Naive thymus-derived CD4-positive, alpha-beta T cell (primary cell): ENCODE results near the gene ANKS3. TPM values are rescaled to one million over a fixed set of nuclear protein-coding genes. Genes with fewer than 3 reads are reported as not detected.

Experiments used
- ATAC-seq: fragments of 150-1000 bp; cut with Tn5 transposase; 2 replicates; pipeline ENCODE4 v1.10.0; 2021; ENCODE audit warnings: mild to moderate bottlenecking, moderate library complexity
- CTCF ChIA-PET: fragments of 350-600 bp; sonication (Branson Sonifier 250); formaldehyde crosslinking; loops from one replicate; lab custom pipeline; 2021; ENCODE audit warnings: antibody characterized with exemption; lab: Charles Lee
- POLR2A ChIA-PET: fragments of 350-600 bp; sonication (Branson Sonifier 250); formaldehyde crosslinking; loops from one replicate; lab custom pipeline; 2021; ENCODE audit warnings: antibody characterized with exemption, inconsistent platforms; lab: Charles Lee
- DNase-seq, 9 donors: peaks; one replicate each; pipeline versions ENCODE4 v3.0.0 to v3.0.0-alpha.2; 2020 to 2022; ENCODE audit warnings: mixed read lengths in 1 of 9
- H3K27ac ChIP-seq: one replicate; pipeline ENCODE4 v1.7.0; 2013; ENCODE audit warnings: mild to moderate bottlenecking, low read depth, low read length, moderate library complexity
- H3K27me3 ChIP-seq, 2 donors: one replicate each; pipeline ENCODE4 v1.7.0; 2013; ENCODE audit warnings: low read length in 2 of 2, mild to moderate bottlenecking in 2 of 2, moderate library complexity in 2 of 2; ENCODE audit not compliant: control insufficient read depth in 2 of 2, insufficient read depth in 2 of 2
- H3K36me3 ChIP-seq, 3 experiments: 1 replicate in 2 of 3; 2 replicates in 1 of 3; pipeline ENCODE4 v1.7.0; 2013; ENCODE audit warnings: low read length in 3 of 3, mild to moderate bottlenecking in 3 of 3, moderate library complexity in 1 of 3; ENCODE audit not compliant: insufficient read depth in 3 of 3, control insufficient read depth in 2 of 3
- H3K4me1 ChIP-seq, 2 donors: one replicate each; pipeline ENCODE4 v1.7.0; 2013; ENCODE audit warnings: low read length in 2 of 2, mild to moderate bottlenecking in 2 of 2, moderate library complexity in 1 of 2; ENCODE audit not compliant: control insufficient read depth in 2 of 2, insufficient read depth in 2 of 2
- H3K4me3 ChIP-seq: 2 replicates; pipeline ENCODE4 v1.7.0; 2013; ENCODE audit warnings: mild to moderate bottlenecking, low read length
- H3K9me3 ChIP-seq, 3 experiments: 1 replicate in 2 of 3; 2 replicates in 1 of 3; pipeline ENCODE4 v1.7.0; 2013; ENCODE audit warnings: low read length in 3 of 3; ENCODE audit not compliant: control insufficient read depth in 2 of 3
- H3K27ac Mint-ChIP-seq, 9 donors: one replicate each; pipeline ENCODE4 v1.8.0; 2020 to 2022; ENCODE audit warnings: mixed read lengths in 9 of 9, mild to moderate bottlenecking in 8 of 9, moderate library complexity in 5 of 9, inconsistent platforms in 2 of 9
- H3K27me3 Mint-ChIP-seq, 5 donors: one replicate each; pipeline ENCODE4 v1.8.0; 2021 to 2022; ENCODE audit warnings: mixed read lengths in 5 of 5, mild to moderate bottlenecking in 1 of 5
- H3K36me3 Mint-ChIP-seq, 5 donors: one replicate each; pipeline ENCODE4 v1.8.0; 2020 to 2022; ENCODE audit warnings: mixed read lengths in 5 of 5, mild to moderate bottlenecking in 3 of 5, inconsistent platforms in 1 of 5
- H3K4me1 Mint-ChIP-seq, 7 donors: one replicate each; pipeline ENCODE4 v1.8.0; 2020 to 2022; ENCODE audit warnings: mixed read lengths in 7 of 7, mild to moderate bottlenecking in 3 of 7, inconsistent platforms in 1 of 7
- H3K4me3 Mint-ChIP-seq, 10 donors: one replicate each; pipeline ENCODE4 v1.8.0; 2020 to 2022; ENCODE audit warnings: mild to moderate bottlenecking in 10 of 10, mixed read lengths in 10 of 10, moderate library complexity in 6 of 10, inconsistent platforms in 2 of 10
- H3K9me3 Mint-ChIP-seq, 11 donors: one replicate each; pipeline ENCODE4 v1.8.0; 2020 to 2022; ENCODE audit warnings: mixed read lengths in 11 of 11, mild to moderate bottlenecking in 4 of 11, inconsistent platforms in 1 of 11, moderate library complexity in 1 of 11
- intact Hi-C, 2 donors: fragments of 100-400 bp; cut with micrococcal nuclease; formaldehyde crosslinking; loops; one replicate each; pipeline ENCODE4 v1.15.1; 2023
- polyA plus RNA-seq, 2 donors: library from polyadenylated mRNA; unstranded; fragments of 300-500 nt; fragmentation: Illumina TruSeq; gene quantifications; one replicate each; pipeline ENCODE4 v1.2.3, GENCODE V29; 2021
- total RNA-seq, 6 experiments: library from RNA in 5 of 6; stranded (reverse) in 5 of 6; gene quantifications; 1 replicate in 5 of 6; 2 replicates in 1 of 6; pipeline ENCODE4 v1.2.3 and lab custom pipeline; 2021 to 2026

The ANKS3 gene
- total and polyA plus RNA-seq, 7 experiments from 2014 or later = 4.1 to 32.7 (median 21.5) TPM

GRCh38 chr16:4755687-4756086 is 21.6 kb upstream of the ANKS3 start:
- Histone ChIP-seq H3K27ac (no peak overlapping the region), H3K9me3 (no peaks in the 10 kb centered on the region), H3K4me3 (no peak overlapping the region), H3K4me1 (no peaks in the 10 kb centered on the region), H3K27me3 (no peaks in the 10 kb centered on the region), H3K36me3 (peaks cover 0 to 89% (median 13%) of the 10 kb centered on the region in 3 experiments)
- POLR2A ChIA-PET = interaction anchor here (1.1 kb wide), 1 partner anchor 13 kb away, joined by 3 read pairs; no protein-coding TSS in a partner anchor
- Mint-ChIP-seq H3K27ac (no peak overlapping the region), H3K4me1 (peaks cover 0 to 6% (median 3%) of the 10 kb centered on the region in 7 donors), H3K4me3 (no peak overlapping the region), H3K9me3 (peaks cover 0 to 5% (median 0%) of the 10 kb centered on the region in 11 donors), H3K36me3 (peaks cover 4 to 43% (median 22%) of the 10 kb centered on the region in 5 donors), H3K27me3 (no peaks in the 10 kb centered on the region)
- intact Hi-C loops = no loop called here
- DNase-seq (no peak), ATAC-seq (no peak)
- CTCF ChIA-PET = no interaction called here

GRCh38 chr16:4754865-4755264 is 20.8 kb upstream of the ANKS3 start:
- ATAC-seq (no peak), DNase-seq (no peak)
- Mint-ChIP-seq H3K36me3 (peaks cover 4 to 38% (median 19%) of the 10 kb centered on the region in 5 donors), H3K27ac (no peak overlapping the region), H3K4me1 (peaks cover 0 to 4% (median 2%) of the 10 kb centered on the region in 7 donors), H3K9me3 (peaks cover 0 to 5% (median 0%) of the 10 kb centered on the region in 11 donors), H3K27me3 (no peaks in the 10 kb centered on the region), H3K4me3 (no peak overlapping the region)
- Histone ChIP-seq H3K27me3 (no peaks in the 10 kb centered on the region), H3K36me3 (peaks cover 0 to 82% (median 10%) of the 10 kb centered on the region in 3 experiments), H3K4me3 (no peak overlapping the region), H3K4me1 (no peaks in the 10 kb centered on the region), H3K27ac (no peak overlapping the region), H3K9me3 (no peaks in the 10 kb centered on the region)
- ChIA-PET CTCF (no interaction called here), POLR2A (no interaction called here)
- intact Hi-C loops = no loop called here

GRCh38 chr16:4753227-4753626 is 19.2 kb upstream of the ANKS3 start:
- no peak overlapping the region for H3K4me3 ChIP-seq
- POLR2A ChIA-PET = no interaction called here

GRCh38 chr16:4752351-4753100 is 18.5 kb upstream of the ANKS3 start:
- H3K27ac Mint-ChIP-seq = no peak overlapping the region

More at GRCh38 chr16:4753227-4753626, 19.2 kb upstream of the ANKS3 start:
- H3K4me1 Mint-ChIP-seq = peaks cover 2 to 12% (median 4%) of the 10 kb centered on the region in 7 donors
- H3K9me3 ChIP-seq = no peaks in the 10 kb centered on the region
- H3K36me3 Mint-ChIP-seq = peaks cover 4 to 26% (median 11%) of the 10 kb centered on the region in 5 donors
- H3K27me3 Mint-ChIP-seq = no peaks in the 10 kb centered on the region
- H3K36me3 ChIP-seq = peaks cover 0 to 66% (median 2%) of the 10 kb centered on the region in 3 experiments
- H3K9me3 Mint-ChIP-seq = peaks cover 0 to 5% (median 0%) of the 10 kb centered on the region in 11 donors
- H3K4me1 ChIP-seq = peaks cover 0 to 5% of the 10 kb centered on the region in 2 donors
- no peak overlapping the region for H3K27ac Mint-ChIP-seq
- CTCF ChIA-PET = no interaction called here
- no peaks in the 10 kb centered on the region for H3K27me3 ChIP-seq
- no peak overlapping the region for H3K4me3 Mint-ChIP-seq
- intact Hi-C loops = no loop called here
- ATAC-seq (no peak), DNase-seq (no peak)
- H3K27ac ChIP-seq = no peak overlapping the region

GRCh38 chr16:4750896-4751295 is 16.8 kb upstream of the ANKS3 start:
- H3K27me3 ChIP-seq = no peaks in the 10 kb centered on the region
- no peak overlapping the region for H3K27ac Mint-ChIP-seq
- H3K9me3 Mint-ChIP-seq = peaks cover 0 to 4% (median 0%) of the 10 kb centered on the region in 11 donors
- peaks cover 0 to 49% (median 2%) of the 10 kb centered on the region in 3 experiments for H3K36me3 ChIP-seq
- peaks cover 0 to 15% of the 10 kb centered on the region in 2 donors for H3K4me1 ChIP-seq
- intact Hi-C loops = no loop called here
- no peaks in the 10 kb centered on the region for H3K9me3 ChIP-seq
- ATAC-seq = no peak
- no peak overlapping the region for H3K4me3 Mint-ChIP-seq
- no peaks in the 10 kb centered on the region for H3K27me3 Mint-ChIP-seq
- CTCF ChIA-PET = no interaction called here
- peaks cover 8 to 34% (median 18%) of the 10 kb centered on the region in 7 donors for H3K4me1 Mint-ChIP-seq
- POLR2A ChIA-PET = no interaction called here
- no peak for DNase-seq
- H3K27ac ChIP-seq = no peak overlapping the region
- H3K4me3 ChIP-seq = no peak overlapping the region
- peaks cover 4 to 19% (median 6%) of the 10 kb centered on the region in 5 donors for H3K36me3 Mint-ChIP-seq

More at GRCh38 chr16:4752351-4753100, 18.5 kb upstream of the ANKS3 start:
- Histone ChIP-seq H3K4me3 (no peak overlapping the region), H3K27ac (no peak overlapping the region), H3K4me1 (peaks cover 0 to 10% of the 10 kb centered on the region in 2 donors), H3K36me3 (peaks cover 0 to 61% (median 2%) of the 10 kb centered on the region in 3 experiments), H3K27me3 (no peaks in the 10 kb centered on the region), H3K9me3 (no peaks in the 10 kb centered on the region)
- ChIA-PET CTCF (no interaction called here), POLR2A (no interaction called here)
- Mint-ChIP-seq H3K4me3 (no peak overlapping the region), H3K9me3 (peaks cover 0 to 5% (median 0%) of the 10 kb centered on the region in 11 donors), H3K27me3 (no peaks in the 10 kb centered on the region), H3K36me3 (peaks cover 4 to 25% (median 11%) of the 10 kb centered on the region in 5 donors), H3K4me1 (peaks cover 8 to 19% (median 11%) of the 10 kb centered on the region in 7 donors)
- intact Hi-C loops = no loop called here
- DNase-seq (no peak), ATAC-seq (no peak)

- Histone ChIP-seq H3K36me3 (peaks cover 0 to 38% (median 2%) of the 10 kb centered on the region in 3 experiments), H3K9me3 (no peaks in the 10 kb centered on the region), H3K4me3 (no peak overlapping the region), H3K27me3 (no peaks in the 10 kb centered on the region), H3K27ac (no peak overlapping the region), H3K4me1 (peaks cover 0 to 15% of the 10 kb centered on the region in 2 donors)
- intact Hi-C loops = no loop called here
- Mint-ChIP-seq H3K27ac (peak overlapping the region in 1 of 9 donors; percentile 84), H3K4me1 (peaks cover 5 to 36% (median 18%) of the 10 kb centered on the region in 7 donors), H3K9me3 (no peaks in the 10 kb centered on the region), H3K36me3 (peaks cover 0 to 9% (median 0%) of the 10 kb centered on the region in 5 donors), H3K4me3 (no peak overlapping the region), H3K27me3 (no peaks in the 10 kb centered on the region)
- POLR2A ChIA-PET = interaction anchor here (0.6 kb wide), 1 partner anchor 16 kb away, joined by 3 read pairs; the partner anchor contains the start of gene ANKS3
- no peak for DNase-seq
- CTCF ChIA-PET = no interaction called here
- ATAC-seq = no peak
These were observed 15.7 kb upstream of the ANKS3 start for GRCh38 chr16:4749700-4750257.
